GM19043 (cell line): ENCODE measurements around the gene TMPRSS11E.
"Not testable (repeated sequence)": the region's sequence is repeated elsewhere in the genome, so short reads cannot be mapped to it uniquely, and the experiment has no call there.

Source experiments
- ATAC-seq: cut with Tn5 transposase; IDR thresholded peaks from one replicate; pipeline ENCODE4 v1.9.1; 2021; ENCODE audit warnings: low read depth; ENCODE audit not compliant: unreplicated experiment

TMPRSS11E gene, protein sequence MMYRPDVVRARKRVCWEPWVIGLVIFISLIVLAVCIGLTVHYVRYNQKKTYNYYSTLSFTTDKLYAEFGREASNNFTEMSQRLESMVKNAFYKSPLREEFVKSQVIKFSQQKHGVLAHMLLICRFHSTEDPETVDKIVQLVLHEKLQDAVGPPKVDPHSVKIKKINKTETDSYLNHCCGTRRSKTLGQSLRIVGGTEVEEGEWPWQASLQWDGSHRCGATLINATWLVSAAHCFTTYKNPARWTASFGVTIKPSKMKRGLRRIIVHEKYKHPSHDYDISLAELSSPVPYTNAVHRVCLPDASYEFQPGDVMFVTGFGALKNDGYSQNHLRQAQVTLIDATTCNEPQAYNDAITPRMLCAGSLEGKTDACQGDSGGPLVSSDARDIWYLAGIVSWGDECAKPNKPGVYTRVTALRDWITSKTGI

DNA sequence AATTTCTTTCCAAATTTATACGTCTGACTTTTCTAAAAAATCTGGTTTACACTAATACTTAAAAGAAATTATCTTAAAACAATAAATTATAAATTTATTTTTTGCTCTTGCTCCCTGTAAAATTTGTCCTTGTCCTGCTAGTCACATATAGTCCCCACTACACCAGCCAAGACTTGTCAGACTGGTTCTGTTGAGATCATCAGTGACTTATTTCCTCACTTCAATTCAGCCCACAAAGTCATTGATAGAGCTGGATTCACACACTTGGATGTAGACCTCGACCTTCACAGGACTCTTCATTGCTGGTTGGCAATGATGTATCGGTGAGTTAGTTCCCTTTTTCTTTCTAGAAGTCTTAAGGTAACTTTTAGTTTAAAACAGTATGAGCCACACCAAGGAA, at the start of gene TMPRSS11E:
TMPRSS11E (plus strand) TSS at position 263 of the 400 bp plus-strand sequence; CDS start at position 313, 50 bp downstream.
- ATAC-seq, result no peak

DNA sequence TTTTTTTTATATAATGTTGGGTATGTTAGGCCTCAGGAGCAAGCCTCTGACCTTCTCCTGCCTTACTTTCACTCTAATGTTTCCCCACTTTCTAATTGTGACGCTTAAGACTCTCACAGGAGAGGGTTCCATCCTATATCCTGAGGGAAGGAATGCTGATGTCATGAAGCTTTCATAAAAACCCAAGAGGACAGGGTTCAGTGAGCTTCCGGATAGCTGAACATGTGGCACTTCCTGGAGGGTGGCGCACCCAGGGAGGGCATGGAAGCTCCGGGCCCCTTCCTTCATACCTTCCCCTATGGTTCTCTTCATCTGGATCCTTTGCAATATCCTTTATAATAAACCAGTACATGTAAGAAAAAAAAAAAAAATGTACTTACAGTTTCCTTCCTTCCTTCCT, 48.0 kb upstream of the TMPRSS11E start:
- ATAC-seq, result no peak

DNA sequence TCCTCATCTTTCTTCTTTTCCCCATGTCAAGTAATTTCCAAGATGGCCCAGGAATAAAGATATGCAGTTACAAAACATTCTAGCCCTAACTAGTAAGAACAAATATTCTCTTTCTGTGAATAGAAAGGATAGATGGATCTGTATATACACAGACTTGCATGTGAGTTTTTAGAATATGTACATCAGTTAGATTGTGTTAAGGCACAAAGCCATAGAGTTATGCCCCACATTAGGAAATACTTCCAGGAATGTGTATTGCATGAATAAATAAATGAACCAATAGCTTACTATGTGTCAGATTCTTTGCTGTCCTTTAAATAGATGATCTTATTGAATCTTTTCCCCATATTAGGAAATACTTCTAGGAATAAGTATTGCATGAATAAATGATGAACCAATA, 46.0 kb upstream of the TMPRSS11E start:
- ATAC-seq, result no peak

DNA sequence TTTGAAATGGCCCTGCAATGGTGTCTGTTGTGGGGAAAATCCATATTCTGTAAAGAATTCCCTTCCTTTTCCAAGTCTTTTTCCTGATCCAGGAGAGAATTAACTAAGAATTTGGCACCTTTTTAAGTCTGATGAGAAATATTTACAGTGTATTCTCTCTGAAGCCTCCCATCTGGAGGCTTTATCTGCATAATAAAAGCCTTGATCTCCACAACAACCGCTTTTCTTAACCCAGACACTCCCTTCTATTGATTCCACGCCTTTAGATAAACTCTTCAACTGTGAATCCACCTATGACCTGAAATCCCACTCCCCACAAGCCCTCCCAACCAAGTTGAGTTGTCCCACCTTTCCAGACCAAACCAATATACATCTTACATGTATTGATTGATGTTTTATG, 43.1 kb upstream of the TMPRSS11E start:
- no peak for ATAC-seq

DNA sequence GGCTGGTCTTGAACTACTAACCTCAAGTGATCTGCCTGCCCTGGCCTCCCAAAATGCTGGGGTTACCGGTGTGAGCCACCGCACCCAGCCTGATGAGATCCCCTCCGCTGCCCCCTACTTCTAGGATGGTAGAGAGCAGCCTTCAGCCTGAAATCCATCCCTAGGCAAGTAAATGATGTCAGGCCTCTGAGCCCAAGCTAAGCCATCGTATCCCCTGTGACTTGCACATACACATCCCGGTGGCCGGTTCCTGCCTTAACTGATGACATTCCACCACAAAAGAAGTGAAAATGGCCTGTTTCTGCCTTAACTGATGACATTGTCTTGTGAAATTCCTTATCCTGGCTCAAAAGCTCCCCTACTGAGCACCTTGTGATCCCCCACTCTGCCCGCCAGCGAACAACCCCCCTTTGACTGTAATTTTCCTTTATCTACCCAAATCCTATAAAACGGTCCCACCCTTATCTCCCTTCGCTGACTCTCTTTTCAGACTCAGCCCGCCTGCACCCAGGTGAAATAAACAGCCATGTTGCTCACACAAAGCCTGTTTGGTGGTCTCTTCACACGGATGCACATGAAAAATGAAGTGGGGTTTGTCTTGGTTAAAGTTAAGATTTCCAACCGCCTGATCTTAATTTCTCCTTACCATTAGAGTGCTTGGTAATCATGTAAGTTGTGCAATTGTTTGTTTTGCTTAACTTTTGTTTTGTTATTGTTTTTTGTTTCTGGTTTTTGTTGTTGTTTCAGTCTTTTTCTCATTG, 41.4 kb upstream of the TMPRSS11E start:
- not testable (repeated sequence) for ATAC-seq

DNA sequence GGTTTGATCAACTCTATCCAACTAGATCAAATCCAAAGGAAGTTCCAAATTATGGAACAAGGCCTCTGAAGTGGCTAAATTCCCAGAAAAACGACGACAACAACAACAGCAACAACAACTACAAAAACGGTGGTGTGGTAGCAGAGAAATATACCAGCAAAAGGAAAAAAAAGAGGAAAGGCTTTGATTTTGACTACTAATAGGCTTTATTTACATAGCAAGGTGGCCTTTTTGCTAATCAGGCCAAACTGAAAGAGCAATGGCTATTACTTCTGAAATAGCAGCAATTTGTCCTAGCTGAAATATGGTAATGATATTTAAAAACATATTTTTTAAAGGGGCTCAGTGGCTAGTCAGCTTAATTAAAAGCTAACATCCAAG, 40.8 kb upstream of the TMPRSS11E start:
- ATAC-seq, result no peak

DNA sequence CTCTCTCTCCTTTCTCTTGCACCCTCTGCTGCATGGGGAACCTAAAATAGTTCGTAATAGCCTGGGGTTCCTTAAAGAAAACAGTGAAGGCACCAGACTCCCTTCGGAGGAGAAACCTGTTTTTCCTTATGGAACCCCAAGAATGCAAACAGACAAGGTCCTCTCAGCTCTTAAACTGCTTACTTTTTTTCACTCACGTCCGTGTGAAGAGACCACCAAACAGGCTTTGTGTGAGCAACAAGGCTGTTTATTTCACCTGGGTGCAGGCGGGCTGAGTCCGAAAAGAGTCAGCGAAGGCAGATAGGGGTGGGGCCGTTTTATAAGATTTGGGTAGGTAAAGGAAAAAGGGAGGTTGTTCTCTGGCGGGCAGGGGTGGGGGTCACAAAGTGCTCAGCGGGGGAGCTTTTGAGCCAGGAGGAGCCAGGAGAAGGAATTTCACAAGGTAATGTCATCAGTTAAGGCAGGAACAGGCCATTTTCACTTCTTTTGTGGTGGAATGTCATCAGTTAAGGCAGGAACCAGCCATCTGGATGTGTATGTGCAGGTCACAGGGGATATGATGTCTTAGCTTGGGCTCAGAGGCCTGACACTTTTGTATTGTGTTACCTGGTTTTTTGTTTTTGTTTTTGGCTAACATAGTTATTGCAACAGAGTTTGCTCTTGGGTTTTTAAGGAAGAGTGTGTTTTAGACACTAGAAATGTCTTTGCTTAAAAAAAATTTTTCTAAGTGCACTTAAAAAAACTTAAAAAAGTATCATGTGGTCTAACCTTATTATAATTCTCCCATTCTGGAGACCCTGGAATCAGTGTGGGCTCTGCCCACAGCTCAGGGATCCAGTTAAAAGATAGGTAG, 40.0 kb upstream of the TMPRSS11E start:
- not testable (repeated sequence) for ATAC-seq

DNA sequence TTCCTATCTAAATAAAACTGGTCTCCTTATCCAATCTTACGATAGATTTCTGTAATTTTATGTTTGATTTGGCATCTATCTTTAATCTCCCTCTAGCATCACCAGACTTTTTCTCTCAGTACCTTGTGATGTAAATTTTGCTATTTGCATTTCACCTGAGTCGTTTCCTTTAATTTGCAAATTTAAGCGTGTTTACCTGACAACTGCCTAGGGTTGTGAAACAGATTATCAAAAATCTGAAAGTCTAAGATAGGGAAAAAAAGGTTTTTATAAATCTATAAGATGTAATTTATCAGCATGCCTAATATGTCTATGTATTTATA, 39.4 kb upstream of the TMPRSS11E start:
- ATAC-seq, result no peak

DNA sequence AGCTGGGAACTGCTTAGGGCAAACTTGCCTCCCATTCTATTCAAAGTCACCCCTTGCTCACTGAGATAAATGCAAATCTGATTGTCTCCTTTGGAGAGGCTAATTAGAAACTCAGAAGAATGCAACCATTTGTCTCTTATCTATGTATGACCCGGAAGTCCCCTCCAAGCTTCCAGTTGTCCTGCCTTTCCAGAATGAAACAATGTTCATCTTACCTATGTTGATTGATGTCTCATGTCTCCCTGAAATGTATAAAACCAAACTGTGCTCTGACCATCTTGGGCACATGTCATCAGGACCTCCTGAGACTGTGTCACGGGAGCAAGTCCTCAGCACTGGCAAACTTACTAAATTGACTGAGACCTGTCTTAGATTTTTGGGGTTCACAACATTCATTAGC, 37.1 kb upstream of the TMPRSS11E start:
- ATAC-seq, result no peak

DNA sequence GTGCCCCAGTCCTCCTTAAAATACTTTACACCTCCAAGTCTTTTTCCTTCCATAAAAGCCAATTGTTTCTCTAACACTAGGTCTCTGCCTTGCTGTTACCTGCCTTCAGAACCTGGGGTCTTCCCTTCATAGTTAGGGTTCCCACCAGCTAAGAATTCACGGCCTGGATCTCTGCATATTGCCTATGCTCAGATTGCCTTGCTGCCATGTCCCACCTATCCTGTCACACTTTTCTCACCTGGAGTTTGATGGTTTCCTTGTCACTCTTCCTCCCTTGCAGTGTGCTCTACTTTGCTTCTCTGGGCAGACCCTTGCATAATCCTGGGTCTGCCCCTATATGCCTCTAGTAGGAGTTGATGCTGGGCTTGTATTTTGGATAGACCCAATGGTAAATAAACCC, 36.6 kb upstream of the TMPRSS11E start:
- no peak for ATAC-seq

DNA sequence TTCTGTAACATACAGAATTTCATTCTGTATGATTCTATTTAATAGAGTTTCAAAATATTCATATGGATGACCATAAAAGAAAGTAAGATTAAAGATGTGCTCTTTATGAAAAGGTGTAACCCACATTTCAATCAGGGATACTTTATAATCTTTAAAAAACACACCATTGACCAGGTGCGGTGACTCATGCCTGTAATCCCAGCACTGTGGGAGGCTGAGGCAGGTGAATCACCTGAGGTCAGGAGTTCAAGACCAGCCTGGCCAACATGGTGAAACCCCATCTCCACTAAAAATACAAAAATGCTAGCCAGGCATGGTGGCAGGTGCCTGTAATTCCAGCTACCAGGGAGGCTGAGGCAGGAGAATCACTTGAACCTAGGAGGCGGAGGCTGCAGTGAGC, 35.2 kb upstream of the TMPRSS11E start:
- ATAC-seq, result not testable (repeated sequence)

DNA sequence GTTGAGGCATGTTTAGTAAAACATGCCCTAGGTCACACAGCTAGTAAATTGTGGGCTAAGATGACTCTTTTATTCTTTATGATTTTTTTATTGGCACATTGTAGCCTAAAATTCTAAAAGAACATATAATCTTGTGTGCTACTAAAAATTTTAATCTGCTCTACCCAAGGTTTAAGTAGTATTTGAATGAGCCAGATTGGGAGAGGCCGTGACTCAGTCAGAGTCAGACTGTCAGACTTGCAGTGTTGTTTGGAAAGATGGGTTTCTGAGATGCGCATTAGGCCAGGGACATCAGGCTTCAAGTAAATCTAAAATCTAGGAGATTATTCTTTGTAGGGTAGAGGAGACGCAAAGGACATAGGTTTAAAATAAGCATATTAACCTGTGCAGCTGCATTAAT, 30.7 kb upstream of the TMPRSS11E start:
- no peak for ATAC-seq

DNA sequence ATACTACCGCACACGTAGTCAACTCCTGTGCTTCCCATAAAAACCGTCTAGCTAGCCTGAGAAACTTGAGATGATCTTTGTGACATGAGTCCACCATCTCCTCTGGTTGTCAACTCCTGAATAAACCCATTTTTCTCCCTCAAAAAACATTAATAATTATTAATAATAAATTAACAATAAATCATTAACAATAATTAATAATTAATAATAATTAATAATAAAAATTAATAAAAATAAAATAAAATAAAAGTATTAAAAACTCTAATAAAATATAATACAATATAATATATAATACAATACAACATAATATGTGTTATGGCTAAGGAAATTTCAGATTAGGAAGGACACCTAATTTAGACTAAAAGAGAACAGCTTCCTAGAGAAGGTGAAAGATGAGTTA, 20.7 kb upstream of the TMPRSS11E start:
- ATAC-seq, result no peak

DNA sequence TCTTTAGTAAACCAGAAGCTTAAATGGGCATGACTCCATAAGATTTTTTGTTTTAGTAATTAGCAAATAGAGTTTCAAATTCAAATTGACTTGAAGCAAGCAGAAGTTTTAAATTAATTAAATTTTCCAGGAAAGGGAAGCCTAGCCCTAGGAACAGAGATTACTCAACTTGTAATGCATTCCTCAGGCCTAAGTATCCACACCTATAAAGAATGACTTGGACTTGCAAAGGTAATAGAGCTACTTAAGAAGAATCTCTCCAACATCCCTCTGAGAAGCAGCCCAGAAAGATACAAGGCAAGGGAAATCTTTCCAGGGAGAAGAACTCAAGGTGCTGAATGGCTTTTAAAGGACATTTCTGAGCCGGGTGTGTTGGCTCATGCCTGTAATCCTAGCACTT, 16.9 kb upstream of the TMPRSS11E start:
- no peak for ATAC-seq

DNA sequence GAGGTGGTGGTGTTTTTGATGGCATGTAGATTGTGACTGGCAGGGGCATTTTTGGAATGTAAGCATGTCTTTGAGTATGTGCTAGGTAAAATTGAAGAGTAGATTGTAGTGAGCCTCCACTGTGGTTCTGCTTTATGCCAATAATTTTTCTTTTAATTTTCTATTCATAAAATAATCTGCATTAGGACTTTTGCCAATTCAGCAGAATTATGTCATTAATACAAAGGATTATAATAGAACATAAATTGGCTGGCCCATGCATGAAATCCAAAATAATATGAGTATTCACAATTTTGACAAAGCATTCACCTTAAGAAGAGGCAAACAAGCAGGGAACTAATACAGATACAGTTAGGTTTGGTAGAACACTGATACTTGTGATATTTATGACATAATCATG, 14.9 kb upstream of the TMPRSS11E start:
- ATAC-seq, result no peak

DNA sequence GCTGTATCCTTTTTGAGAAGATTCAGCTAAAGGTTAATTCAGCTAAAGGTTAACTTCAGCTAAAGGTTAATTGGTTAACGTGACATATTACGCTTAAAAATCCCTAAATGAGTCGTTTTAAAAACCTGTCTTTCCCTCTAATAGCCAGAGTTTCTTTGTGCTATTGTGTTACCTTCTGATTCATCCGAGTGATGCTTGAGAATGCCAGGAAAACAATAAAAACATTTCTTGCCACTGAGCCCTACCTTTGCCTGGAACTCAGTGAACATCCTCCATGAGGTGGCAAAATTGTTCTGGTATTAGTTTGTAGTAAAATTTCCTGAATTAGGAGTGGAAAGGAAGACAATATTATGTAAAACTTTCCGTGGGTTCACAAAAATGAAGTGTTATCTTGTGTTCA, 13.7 kb upstream of the TMPRSS11E start:
- no peak for ATAC-seq

DNA sequence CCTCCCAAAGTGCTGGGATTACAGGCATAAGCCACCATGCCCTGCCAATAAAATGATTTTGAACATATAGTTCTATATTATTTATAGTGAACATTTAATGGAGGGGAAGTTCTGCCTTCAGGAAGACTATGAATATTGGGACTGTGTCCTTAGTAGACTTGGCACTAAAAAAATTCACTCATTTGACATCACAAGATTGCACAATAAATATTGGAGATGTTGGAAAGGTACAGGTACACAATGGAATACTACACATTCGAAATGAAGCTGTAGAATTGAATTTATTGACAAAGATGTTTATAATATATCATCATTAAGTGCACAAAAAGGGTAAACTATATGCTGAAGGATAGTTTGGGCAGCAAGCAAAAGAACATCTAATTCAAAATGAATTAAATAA, 13.0 kb upstream of the TMPRSS11E start:
- no peak for ATAC-seq

DNA sequence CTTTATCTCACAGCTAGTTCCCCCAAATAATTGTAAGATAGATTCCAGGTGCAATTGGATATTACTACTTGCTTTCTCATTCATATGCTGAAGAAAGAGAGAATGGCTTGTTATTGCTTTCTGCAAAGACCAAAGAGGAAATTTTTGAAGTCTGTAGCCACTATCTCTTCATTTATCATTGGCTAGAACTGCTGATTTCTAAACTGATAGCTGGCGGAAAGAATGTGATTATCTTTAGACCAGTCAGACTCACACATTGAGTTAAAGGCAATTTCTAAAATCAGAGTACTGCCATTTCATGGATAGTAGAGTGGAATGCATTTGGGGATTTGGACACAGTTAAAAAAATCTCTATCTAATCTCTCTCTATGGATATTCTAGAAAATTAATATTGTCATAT, 12.4 kb upstream of the TMPRSS11E start:
- no peak for ATAC-seq

DNA sequence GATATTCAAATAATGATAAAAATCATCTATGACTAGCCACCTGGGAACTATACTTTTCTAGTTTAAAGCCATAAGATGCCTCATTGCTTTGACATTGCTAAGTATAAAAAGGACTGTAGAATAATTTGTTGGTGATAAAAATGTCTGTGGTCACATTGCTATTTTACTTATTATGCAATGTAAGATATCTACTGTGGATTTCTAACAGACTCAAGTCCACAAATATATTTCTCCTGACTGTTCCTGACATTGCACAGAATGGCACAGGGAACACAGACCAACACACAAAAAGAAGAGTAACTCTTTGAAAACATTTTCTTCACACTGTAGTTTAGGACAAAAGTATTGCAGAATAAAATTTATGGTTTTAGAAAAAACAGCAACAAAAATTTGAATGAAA, 2.2 kb upstream of the TMPRSS11E start:
- no peak for ATAC-seq

DNA sequence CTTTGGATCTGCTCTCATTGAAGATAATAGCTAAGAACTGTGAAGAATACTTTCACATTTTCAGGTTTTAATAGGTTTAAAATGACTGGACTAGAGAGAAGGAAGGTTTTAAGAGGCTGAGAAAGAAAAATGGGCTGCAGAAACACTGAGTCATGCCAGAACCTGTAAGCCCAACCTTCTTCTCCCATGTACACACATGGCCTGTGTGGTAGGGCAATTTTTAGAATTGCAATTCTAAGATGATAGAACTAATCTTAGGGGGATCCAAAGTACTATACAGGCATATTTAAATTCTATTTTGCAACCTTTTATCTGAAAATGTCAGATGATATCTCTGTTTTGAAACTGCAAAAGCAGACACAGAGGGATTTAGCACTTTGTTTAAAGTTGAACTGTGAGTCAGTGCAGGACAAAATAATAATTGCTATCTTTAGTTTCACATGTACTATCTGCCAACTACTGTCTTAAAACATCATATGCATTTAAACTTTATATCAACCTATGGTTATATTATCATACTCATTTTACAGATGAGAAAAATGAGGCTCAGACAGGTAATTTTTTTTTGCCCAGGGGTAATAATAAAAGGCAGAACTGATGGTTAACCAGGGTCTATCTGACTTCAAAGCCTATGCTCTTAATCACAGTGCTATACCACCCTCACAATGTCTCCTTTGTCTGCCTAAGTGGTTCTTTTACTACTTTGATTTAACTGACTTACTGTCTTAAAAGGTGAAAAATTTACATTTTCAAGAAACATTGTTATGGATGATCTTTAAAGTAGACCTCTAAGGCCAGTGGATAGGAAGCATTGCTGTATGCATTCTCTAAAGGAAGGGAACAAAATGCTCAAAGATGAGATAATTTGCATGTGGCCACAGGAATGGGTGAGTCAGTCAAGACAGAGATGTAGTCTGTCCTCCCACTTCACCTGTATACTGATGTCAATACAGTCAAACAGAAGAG, 4.3 kb downstream of the TMPRSS11E start:
- ATAC-seq, result peak; percentile 74
